Inflammatory macrophage treated with lipopolysaccharide for 4 hours (primary cell): ENCODE data around the gene MARCO.
"Not testable (repeated sequence)": the region's sequence is repeated elsewhere in the genome, so short reads cannot be mapped to it uniquely, and the experiment has no call there.

Experiments
- DNase-seq: peaks from one replicate; pipeline ENCODE4 v3.0.0-alpha.2; 2020

Gene MARCO

DNA sequence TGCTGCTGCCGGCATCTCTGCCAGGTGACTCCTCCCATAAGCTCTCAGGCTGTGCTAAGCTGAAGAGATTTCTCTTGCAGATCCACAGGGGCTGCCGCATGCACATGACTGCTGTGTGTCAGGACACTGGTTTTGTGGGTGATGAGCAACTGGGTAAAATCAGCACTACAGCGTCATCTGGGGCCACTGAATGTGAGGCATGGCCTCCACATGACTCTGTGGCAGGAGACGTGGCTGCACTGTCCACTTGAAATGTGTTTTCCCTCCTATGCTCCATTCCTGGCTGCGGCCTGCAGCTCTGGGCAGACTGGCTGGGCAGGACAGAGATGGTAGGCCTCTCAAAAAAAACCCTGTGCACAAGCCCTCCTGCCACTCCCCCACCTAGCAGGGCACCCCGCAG, 63.6 kb downstream of the MARCO start:
- peak; percentile 31 for DNase-seq

DNA sequence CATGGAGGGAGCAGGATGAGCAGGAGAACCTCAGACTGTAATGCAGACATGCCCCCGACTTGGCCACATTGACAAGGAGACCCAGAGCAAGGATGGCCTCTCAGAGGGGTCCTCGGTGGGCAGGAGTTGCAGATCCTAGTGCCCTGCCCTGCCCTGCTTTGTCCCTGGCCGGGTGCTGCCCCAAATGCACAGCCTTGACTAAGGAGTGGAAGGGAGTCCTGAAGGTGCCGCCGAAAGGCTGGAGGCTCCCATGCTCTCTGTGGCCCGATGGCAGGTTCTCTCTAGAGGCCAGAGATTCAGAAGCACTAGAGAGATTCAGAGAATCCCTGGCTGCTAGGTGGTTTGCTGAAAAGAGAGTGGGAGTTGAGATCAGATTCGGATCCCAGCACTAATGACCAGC, 64.4 kb downstream of the MARCO start:
- no peak for DNase-seq

DNA sequence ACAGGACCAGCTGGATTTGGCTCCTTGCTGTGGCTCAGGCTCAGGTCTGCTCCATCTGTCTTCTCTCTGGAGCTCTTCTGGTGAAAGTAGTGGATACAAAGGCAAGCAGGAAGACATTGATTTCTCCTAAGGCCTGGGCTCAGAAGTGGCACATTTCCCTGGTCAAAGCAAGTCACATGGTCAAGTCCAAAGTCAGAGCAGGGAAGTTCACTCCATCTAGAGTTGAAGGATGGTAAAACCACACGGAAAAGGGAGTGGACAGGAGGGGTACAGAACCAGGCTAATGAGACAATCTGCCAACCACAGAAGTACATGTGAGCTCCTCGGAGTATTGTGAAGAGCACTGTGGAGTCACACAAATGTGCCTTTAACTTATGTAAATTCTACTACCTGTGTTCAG, 66.1 kb downstream of the MARCO start:
- DNase-seq = peak; percentile 50

DNA sequence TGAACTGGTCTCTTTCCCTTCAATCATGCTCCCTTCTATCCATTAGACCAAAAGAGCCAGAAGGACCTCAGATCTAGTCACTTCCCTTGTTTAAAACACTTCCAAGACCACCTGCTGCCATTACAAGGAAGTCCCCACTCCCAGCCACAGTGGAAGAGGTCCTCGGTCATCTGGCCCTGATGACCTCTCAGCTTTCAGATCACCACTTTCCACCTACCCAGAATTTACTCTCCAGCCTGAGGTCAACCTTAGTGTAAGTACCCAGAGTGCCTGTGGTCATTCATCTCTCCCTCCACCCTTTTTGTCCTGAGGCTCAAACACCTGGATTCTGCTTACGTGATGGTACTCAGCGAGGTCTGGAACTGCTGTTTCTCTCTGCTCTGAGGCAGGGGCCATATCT, 67.1 kb downstream of the MARCO start:
- no peak for DNase-seq

DNA sequence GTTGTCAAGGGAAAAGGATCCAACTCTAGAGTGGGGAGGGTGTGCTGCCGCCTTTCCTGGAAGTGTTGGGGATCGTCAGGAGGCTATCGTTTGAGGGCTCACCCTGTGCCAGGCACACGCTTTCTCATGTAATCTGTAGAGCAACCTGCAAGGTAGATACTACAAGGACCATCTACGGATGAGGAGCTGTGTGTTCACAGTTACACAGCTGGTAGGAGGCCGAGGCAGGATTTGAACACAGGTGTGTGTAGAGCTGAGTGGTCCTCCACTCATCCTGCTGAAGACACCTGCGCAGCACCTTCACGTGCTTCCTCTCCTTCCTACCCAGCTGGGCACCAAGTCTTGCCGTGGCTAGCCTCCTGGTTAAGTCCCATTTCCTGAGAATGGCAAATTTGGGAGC, 68.3 kb downstream of the MARCO start:
- no peak for DNase-seq

DNA sequence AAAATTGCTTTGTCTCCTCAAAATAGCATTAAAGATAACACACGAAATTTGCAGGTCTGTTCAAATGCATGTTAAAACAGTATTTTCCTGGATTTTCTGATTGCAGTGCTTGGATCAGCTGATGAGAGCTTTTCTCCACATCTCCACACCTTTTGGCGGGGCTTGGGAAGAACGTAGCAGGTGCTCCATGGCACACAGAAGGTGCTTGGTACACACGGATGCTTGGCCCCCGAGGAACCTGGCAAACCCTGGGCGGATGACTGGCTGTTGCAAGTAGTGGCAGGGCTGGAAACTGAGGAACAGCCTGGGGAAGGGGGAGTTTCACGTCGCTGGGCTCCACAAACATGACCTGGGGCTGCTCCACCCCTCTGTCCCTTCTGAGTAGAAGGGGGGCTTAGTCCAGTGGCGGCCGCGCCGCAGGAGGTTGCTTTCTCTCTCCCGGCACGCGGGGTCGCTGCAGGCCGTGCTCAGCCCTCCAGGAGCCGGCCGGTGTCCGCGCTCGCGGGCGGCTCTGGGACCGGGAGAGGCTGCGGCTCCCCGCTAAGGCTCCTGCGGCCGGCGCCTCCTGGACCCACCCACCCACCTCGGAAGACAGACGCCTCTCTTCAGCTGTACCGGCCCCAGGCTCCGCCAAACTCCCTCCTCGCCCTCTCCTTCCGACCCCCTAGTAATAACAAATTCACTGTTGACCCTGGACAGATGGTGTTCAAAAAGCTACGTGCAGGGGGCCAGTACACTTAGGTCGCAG, 69.3 kb downstream of the MARCO start:
- DNase-seq = peak; percentile 63

DNA sequence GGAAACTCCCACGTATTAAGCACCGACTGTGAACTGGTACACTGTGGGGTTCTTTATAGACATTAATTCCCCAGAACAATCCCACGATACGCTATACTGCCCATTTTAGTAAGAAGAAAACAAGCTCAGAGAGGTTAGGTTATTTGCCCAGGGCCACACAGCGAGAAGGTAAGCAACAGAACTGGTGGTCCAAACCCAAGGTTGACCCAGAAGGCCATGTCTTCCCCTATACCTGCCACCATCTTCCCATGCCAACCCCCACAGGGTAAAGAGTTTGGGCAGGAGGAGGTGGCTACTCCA, 69.9 kb downstream of the MARCO start:
- DNase-seq = no peak

DNA sequence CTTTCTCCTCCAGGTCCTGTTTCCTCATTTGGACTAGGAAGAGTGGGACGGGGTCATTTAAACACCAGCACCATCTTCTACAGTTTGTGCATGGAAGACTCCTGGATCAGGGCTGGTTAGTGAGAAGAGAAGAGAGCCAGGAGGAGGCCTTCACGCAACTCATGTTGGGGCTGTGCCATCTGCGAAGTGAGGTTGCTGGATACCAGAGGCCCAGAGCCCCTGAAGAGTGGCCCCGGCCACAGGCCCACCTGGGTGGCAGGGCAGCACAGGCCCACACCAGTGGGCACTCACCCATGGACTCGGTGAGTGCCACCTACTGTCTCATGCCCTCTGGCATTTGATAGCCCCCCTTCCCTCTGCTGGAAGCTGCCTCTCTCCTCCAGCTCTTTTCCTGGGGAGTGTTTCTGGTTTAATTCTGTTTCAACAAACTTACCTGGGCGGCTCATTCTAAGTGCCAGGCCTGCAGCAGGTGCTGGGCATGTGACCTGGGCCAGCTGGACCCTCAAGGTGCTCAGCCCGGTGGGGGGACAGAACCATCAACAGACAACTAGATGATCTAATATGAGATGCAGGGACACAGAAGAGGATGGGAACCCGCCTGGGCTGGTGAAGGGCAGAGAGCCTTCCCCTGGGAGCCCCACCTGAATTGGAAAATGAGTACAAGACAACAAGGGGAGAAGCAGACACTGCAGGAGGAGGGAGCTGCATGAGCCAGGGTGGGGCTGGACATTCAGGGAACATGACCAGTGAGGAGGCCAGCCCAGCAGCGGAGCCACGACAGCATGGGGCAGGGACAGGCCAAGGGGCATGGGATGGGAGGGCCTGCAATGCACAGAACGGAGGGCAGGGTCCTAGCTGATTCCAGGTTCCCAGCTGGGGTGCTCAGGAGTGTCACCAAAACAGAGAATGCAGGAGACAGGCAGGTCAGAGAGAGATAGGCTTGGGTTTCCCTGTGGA, 70.6 kb downstream of the MARCO start:
- DNase-seq = no peak

DNA sequence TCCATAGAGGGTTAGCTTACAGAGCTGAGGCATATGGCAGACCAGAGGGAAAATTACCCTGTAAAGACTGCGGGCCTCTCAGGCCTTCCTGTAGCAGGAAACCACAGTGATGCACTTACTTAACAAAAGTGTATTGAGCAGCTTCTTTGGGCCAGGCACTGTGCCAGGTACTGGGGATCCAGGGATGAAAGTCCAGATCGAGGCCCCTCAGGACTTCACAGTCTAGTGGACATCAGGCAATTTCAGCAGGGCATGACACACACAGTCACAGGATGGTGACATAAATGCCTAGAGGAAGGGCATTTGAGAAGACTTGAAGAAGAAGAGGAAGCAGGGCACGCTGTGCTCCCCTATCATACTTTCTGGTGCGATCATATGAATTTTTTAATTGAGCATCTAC, 71.7 kb downstream of the MARCO start:
- DNase-seq = peak; percentile 81

DNA sequence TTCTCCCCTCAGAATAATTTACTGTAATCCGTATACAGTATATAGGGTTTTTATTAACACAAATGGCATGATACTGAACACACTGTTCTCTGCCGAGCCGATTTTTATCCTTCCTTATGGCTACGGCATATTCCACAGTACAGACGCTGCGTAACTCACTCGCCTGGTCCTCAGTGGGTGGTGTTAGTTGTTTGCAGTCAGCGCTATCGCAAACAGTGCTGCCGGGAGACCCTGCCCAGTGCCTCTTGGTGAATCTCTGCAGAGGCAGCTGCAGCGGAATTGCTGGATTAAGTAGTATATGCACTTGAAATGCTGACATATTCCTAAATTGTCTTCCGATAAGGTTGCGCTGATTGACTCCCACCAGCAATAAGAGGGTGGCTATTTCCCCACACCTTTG, 73.9 kb downstream of the MARCO start:
- DNase-seq = no peak

DNA sequence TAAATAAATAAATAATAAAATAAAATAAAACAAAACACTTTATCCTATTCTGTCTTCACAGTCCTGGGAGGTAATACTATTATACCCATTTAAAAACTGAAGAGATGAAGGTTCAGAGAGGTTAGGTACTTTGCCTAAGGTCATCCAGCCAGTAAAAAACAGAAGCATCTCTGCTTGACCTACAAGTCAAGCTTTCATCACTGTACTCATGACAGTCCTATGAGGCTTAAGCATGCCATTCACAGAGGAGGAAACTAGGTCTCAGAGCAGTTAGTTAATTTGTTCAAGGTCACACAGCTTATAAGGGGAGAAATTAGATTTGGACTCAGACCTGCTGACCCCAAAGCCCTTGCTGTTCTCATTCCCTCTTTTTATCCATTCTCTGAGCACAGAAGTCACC, 77.5 kb downstream of the MARCO start:
- DNase-seq = peak; percentile 27

DNA sequence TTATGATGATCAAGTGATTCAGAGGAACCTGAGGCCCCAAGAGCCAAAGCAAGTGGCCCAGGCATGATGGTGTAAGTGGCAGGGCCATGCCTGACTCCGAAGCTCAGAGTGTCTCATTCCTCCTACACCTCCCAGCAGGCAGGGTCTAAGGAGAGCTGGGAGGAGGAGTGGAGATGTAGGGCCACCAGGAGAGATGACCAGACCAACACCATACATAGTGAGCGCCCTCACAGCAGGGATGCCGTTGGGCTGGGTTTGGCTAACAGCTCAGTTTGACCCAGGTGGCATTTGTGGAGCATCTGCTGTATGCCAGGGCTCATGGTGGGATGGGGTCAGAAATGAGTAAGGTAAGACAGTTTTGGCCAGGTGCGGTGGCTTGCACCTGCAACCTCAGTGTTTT, 80.7 kb downstream of the MARCO start:
- no peak for DNase-seq

DNA sequence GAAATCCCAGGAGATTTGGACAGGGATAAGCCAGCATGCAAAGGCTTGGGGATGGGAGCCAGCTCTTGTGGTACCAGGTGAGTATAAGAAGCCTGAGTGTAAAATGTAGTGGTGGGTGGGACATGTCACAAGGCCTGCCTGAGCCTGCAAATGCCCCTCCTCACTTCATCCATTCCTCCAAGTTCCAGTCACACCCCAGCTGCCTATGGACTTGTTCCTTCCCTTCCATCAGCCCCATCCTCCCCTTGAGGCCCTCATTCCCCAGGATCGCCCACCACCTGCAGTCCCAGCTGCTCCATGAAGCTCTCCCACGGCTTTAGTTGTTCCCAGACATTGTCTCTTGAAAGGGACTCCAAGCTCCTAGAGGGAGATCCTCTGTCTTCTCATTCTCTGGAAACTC, 81.5 kb downstream of the MARCO start:
- DNase-seq = no peak

DNA sequence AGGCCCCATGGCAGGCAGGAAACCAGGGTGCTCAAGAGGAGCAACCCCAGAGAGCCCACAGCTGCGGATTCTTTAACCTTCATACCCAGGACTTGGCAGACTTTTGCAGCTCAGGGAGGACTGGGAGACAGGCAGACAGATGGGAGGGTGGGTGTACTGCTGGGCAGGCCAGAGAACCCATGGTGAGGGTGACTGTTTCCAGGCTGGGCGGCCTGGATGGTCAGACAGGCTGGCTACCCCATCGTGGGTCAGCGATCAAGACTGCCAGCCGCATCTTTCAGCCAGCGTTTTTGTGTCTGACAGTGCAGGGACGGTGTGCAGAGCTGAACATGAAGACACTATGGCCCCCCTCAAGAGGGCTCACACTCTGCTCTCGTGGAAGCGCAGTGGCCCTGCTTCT, 82.2 kb downstream of the MARCO start:
- DNase-seq = no peak

DNA sequence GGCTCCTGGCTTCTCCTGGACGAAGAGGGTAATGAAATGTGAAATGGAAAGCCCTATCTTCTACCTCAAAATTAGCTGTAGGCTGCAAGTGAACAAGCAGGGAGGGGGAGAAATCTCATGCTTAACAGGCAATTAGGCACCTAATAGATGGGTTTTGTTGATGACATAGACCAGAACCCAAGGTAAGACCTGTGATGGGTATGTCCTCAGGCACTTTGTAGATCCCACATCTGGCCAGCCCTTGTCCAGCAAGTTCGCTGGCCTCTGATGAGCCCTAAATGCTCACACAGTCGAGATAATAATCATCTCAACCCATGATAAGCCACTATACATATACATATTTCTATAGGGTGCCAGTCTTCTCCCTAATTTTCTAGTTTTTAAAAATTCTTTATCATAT, 82.6 kb downstream of the MARCO start:
- no peak for DNase-seq

DNA sequence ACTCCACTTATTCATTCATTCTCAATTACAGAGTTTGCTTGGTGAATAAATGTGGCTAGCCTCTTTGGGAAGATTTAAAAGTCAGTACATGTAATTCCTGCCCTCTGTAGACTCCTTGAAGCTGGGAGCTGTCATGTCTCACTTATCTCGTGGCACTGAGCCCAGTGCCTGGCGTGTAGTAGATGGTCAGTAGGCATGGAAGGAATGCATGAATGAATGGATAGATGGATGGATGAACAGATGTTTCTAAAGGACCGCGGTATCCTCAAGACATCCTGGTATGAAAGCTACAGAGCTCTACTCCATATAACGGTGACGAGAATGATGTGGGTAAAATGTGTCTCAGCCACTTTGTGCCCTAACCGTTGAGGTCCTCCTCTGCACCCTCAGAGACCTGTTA, 83.0 kb downstream of the MARCO start:
- no peak for DNase-seq

DNA sequence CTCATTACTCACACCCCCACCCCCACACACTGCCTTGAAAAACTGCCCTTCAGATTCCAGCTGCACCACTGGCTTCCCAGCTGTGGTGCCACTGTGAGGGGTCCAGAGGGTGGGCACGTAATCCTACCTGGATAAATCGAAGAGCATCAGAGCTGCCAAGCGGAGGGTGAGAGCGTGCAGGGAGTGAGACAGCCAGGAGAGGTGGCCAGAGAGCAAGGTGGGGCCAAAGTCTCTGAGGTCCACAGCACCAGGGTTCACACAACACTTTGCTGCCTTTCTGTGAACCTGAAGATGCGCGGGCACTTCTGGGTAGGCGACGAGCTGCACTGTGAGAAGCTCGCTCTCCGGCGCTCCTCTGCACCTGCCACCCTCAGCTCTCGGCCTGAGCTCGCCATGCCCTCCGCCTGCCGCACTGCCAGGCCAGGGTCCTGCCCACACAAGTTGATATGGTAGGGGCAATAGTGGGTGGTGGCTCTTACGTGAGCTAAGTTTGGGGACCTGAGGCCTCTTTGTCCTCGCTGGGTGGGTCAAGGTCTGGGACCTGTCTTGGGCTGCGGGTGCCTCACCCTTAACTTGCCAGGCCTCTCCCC, 83.9 kb downstream of the MARCO start:
- no peak for DNase-seq

DNA sequence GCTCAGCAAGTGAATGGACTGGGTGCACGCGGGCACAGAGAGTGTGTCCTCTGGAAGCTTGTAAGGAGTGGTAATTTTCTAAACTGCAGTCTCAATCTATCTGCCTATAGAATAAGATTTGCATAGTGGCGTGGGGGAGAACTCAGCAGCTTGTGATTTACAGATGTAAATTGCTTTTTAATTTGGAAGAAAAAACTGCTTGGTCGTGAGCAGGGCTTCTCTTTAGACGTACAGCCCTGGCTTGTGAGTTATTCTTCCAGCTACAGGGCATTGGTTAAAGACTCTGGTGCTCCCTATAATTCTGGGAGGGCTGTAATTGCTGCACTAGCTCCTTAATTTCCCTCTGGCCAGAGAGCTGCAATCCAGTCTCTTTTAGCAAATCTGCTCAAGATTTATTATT, 84.9 kb downstream of the MARCO start:
- DNase-seq = no peak

DNA sequence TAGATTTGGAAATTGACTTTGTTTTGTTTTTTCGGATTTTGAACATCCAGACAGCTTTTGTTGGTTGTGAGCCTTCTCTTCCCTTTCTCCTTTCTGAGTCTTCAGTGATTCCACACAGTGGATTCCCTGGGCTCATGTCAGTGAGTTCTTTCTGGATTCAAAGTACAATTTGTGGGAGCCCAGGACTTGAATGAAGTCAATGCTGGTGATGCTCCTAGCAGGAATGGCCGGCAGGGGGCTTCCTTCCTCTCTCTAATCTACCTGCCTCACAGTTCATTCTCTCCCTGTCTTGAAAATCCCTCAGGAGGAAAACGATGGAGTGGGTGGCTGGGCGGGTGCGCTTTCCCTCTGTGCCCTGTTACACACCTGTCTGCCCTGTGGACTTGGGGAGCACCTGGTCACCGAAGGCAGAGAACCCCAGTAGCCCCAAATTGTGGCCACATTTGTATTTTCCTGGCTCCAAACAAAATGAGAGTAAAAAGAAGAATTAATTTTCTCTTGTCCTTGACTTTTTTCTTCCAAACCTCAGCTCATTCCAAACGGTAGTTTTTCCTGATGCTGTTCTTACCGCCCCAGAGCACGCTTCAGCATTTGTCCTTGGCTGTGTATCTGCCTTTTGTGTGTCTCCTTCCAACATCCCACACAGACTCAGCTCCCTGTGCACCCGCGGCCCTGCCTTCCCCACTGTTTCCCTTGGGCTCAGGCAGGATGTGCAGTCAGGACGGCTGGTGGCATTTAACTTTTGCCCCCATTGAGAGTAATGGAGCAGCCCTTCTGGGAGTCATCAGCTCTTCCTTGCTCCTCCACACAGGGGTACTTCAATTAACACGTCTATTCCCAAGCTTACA, 86.6 kb downstream of the MARCO start:
- DNase-seq = no peak

DNA sequence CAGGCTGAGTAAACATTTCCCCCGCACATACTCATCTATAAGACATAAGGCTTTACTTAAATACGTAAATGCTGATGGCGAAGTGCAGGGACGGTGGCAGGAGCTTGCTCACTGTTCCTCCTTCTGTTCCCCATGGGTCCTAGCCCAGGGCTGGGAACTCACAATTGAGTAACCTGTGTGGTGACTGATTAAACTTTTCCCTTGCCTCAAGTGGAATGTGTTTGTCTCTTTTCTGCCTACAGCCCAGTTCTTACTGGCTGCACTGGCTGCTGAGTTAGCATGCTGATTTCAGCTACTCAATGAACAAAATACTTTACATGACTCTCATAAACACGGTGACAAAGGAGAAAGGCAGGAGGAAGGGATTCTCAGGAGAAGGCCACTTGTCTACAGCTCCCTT, 87.3 kb downstream of the MARCO start:
- no peak for DNase-seq

DNA sequence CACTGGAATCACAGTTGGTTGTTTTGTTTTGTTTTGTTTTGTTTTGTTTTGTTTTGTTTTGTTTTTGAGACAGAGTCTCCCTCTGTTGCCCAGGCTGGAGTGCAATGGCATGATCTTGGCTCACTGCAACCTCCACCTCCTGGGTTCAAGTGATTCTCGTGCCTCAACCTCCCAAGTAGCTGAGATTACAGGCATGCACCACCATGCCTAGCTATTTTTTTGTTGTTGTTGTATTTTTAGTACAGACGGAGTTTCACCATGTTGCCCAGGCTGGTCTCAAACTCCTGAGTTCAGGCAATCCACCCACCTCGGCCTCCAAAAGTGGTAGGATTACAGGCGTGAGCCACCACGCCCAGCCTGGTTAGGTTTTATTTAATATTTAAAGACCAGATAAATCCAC, 95.9 kb downstream of the MARCO start:
- not testable (repeated sequence) for DNase-seq

DNA sequence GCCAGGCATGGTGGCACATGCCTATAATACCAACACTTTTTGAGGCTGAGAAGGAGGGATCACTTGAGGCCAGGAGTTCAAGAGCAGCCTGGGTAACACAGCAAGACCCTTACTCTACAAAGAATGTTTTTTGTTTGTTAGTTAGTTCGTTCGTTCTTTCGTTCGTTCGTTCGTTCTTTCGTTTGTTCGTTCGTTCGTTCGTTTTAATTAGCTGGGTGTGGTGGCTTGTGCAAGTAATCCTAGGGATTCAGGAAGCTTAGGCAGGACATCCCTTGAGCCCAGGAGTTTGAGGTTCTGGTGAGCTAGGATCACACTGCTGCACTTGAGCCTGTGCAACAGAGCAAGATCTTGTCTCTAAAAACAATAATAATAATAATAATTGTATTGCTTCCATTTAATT, 98.7 kb downstream of the MARCO start:
- DNase-seq = no peak
